Lung (tissue), 16 donors: ENCODE data around the gene TSPYL2. TPM values are rescaled to one million over a fixed set of nuclear protein-coding genes. Genes with fewer than 3 reads are reported as not detected.

Source experiments
- ATAC-seq: fragments of 200-7000 bp; cut with Tn5 transposase; one replicate; pipeline ENCODE4 v1.9.1; 2020; ENCODE audit warnings: moderate number of reproducible peaks; ENCODE audit not compliant: insufficient read depth, low FRiP score
- DNase-seq, 3 donors: peaks; one replicate each; pipeline ENCODE4 v3.0.0-alpha.2; 2013 to 2017
- H3K27ac ChIP-seq, 2 donors: one replicate each; pipeline ENCODE4 v1.5.1; 2013; ENCODE audit warnings: mild to moderate bottlenecking in 2 of 2, moderate library complexity in 2 of 2, control low read depth in 1 of 2, inconsistent platforms in 1 of 2, low read depth in 1 of 2, low read length in 1 of 2
- H3K27me3 ChIP-seq, 3 donors: one replicate each; pipeline ENCODE4 v1.5.1; 2013; ENCODE audit warnings: low read length in 2 of 3; ENCODE audit not compliant: control insufficient read depth in 3 of 3, insufficient read depth in 3 of 3
- H3K36me3 ChIP-seq, 4 donors: one replicate each; pipeline ENCODE4 v1.5.1; 2013; ENCODE audit warnings: low read length in 4 of 4, mild to moderate bottlenecking in 1 of 4, moderate library complexity in 1 of 4; ENCODE audit not compliant: control insufficient read depth in 4 of 4, insufficient read depth in 4 of 4
- H3K4me1 ChIP-seq, 5 donors: one replicate each; pipeline ENCODE4 v1.5.1; 2013; ENCODE audit warnings: low read length in 5 of 5, mild to moderate bottlenecking in 2 of 5, moderate library complexity in 1 of 5; ENCODE audit not compliant: control insufficient read depth in 5 of 5, insufficient read depth in 5 of 5
- H3K4me3 ChIP-seq: one replicate; pipeline ENCODE4 v1.5.1; 2013; ENCODE audit warnings: mild to moderate bottlenecking, control low read depth, moderate library complexity
- H3K9ac ChIP-seq, 2 donors: one replicate each; pipeline ENCODE4 v1.5.1; 2013; ENCODE audit warnings: low read length in 2 of 2, control low read depth in 1 of 2; ENCODE audit not compliant: insufficient read depth in 1 of 2
- H3K9me3 ChIP-seq, 4 donors: one replicate each; pipeline ENCODE4 v1.5.1; 2013; ENCODE audit warnings: low read length in 3 of 4, mild to moderate bottlenecking in 1 of 4, moderate library complexity in 1 of 4; ENCODE audit not compliant: control insufficient read depth in 4 of 4, insufficient read depth in 3 of 4
- CTCF ChIP-seq: IDR thresholded peaks from 2 replicates; pipeline ENCODE4 v1.5.1; 2012; ENCODE audit warnings: mild to moderate bottlenecking; ENCODE audit errors: control extremely low read depth, extremely low read depth
- WGBS, 2 donors: extraction: QIAGEN DNeasy Blood & Tissue Kit; methylation state at CpG; one replicate each; pipeline ENCODE4 v1.1.7; 2013; 5-methylcytosine and 5-hydroxymethylcytosine counted together
- long read RNA-seq, 5 donors: transcript quantifications; one replicate each; lab custom pipeline, GENCODE V29; 2026
- polyA plus RNA-seq, 2 donors: library from polyadenylated mRNA; stranded (reverse); fragments of 200-250 nt; gene quantifications; one replicate each; pipeline ENCODE4 v1.2.1, GENCODE V29; 2013
- total RNA-seq, 2 donors: library from RNA; depleted of rRNA in 1 of 2; stranded (reverse); fragments of >200 nt in 1 of 2; gene quantifications; one replicate each; pipeline ENCODE4 v1.2.1, GENCODE V29; 2014 to 2021
- donor health status: control.
- donor health status: control.
- donor health status: Bipolar disorder and iron deficiency.
- donor health status: healthy.
- donor health status: DM: yes; HTN: yes; CAD: no.

The TSPYL2 gene
- 10 to 100 TPM; 20.8 to 44.0 TPM for total RNA-seq
- polyA plus RNA-seq, result 10 to 100 TPM; 29.5 to 66.2 TPM
- long read RNA-seq, donor 1, partial matches to known transcripts, result 0 of 4 reads
- long read RNA-seq, donor 1, other reads (novel, unspliced or antisense), result 0 of 4 reads
- long read RNA-seq, donor 2, partial matches to known transcripts, result 5 of 6 reads
- long read RNA-seq, donor 2, other reads (novel, unspliced or antisense), result 0 of 6 reads
- long read RNA-seq, donor 3, full-length matches to known transcripts, result 5 of 5 reads
- long read RNA-seq, donor 3, partial matches to known transcripts, result 0 of 5 reads
- long read RNA-seq, donor 3, other reads (novel, unspliced or antisense), result 0 of 5 reads
- long read RNA-seq, donor 4, partial matches to known transcripts, result 0 of 1 reads
- long read RNA-seq, donor 4, other reads (novel, unspliced or antisense), result 0 of 1 reads
- long read RNA-seq, donor 5, partial matches to known transcripts, result 0 of 3 reads
- long read RNA-seq, donor 5, other reads (novel, unspliced or antisense), result 0 of 3 reads

GRCh38 chrX:53081925-53082772 lies at the start of gene TSPYL2:
Gene TSPYL2 (plus strand): TSS chrX:53082367. CDS start chrX:53082499, 132 bp downstream.
- Histone ChIP-seq H3K4me1 (peaks cover 0 to 9% (median 0%) of the 10 kb centered on the region in 5 donors), H3K9me3 (peaks cover 0 to 3% (median 0%) of the 10 kb centered on the region in 4 donors), H3K9ac (peak within 1 kb of the TSS in 1 of 2 donors; percentile 72), H3K27ac (peak within 1 kb of the TSS; percentile 88 to 94), H3K36me3 (peaks cover 3 to 15% (median 3%) of the 10 kb centered on the region in 4 donors), H3K4me3 (peak within 1 kb of the TSS; percentile 62), H3K27me3 (peaks cover 0 to 27% (median 17%) of the 10 kb centered on the region in 3 donors)
- ATAC-seq, result peak; percentile 86
- peak; percentile 97 to 98 (median 98) for DNase-seq
- no peak for TF ChIP-seq CTCF
- 0 to 38% methylated on average over 23 to 86 of the region's 86 CpGs for WGBS, 2 donors

GRCh38 chrX:53036149-53036548 lies 46.0 kb upstream of the TSPYL2 start:
- no peak for ATAC-seq

DNA sequence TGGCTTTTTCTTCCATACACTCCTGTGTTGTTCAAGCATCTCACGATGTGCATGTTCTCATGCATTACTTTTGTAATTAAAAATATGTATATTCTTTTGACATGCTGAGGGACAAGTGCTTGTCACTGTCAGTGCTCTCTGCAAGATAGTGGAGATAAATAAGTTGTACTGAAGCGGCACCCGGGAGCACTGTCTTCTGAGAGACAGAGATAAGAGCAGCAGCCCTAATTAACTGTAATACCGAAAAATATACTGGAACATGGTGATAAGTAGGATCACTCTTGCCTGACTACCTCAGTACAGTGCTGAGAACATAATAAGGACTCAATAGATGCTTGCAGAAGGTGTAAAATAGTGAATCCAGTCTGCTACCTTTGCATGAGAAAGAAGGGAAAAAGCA lies 42.9 kb upstream of the TSPYL2 start:
- no peaks in the 10 kb centered on the region for H3K36me3 ChIP-seq
- no peak overlapping the region for H3K4me3 ChIP-seq
- no peak overlapping the region for H3K27ac ChIP-seq
- ATAC-seq, result no peak
- WGBS, 2 donors, result 65 to 84% methylated on average over 4 of the region's 4 CpGs
- H3K4me1 ChIP-seq, result no peaks in the 10 kb centered on the region
- H3K27me3 ChIP-seq, result peaks cover 8 to 55% (median 36%) of the 10 kb centered on the region in 3 donors
- no peak for TF ChIP-seq CTCF
- H3K9me3 ChIP-seq, result no peaks in the 10 kb centered on the region
- DNase-seq, result no peak
- H3K9ac ChIP-seq, result no peak overlapping the region

More at GRCh38 chrX:53036149-53036548, 46.0 kb upstream of the TSPYL2 start:
- TF ChIP-seq CTCF, result no peak
- Histone ChIP-seq H3K36me3 (no peaks in the 10 kb centered on the region), H3K4me3 (no peak overlapping the region), H3K27me3 (peaks cover 5 to 52% (median 30%) of the 10 kb centered on the region in 3 donors), H3K4me1 (no peaks in the 10 kb centered on the region), H3K9ac (no peak overlapping the region), H3K9me3 (no peaks in the 10 kb centered on the region), H3K27ac (no peak overlapping the region)
- no peak for DNase-seq
- 61 to 80% methylated on average over 5 of the region's 5 CpGs for WGBS, 2 donors
